Right lobe of liver (tissue), 4 donors: ENCODE data around the gene SHC3.

ENCODE experiments used
- CTCF ChIP-seq, 4 donors: fragments of 200-600 bp in 3 of 4; fragments of 450-650 bp in 1 of 4; IDR thresholded peaks; one replicate each; pipeline versions ENCODE4 v1.5.1 to v1.8.0; 2016 to 2022; ENCODE audit warnings: antibody characterized with exemption in 4 of 4, mild to moderate bottlenecking in 2 of 4
- POLR2A ChIP-seq: fragments of 450-650 bp; IDR thresholded peaks from one replicate; pipeline ENCODE4 v1.6.1; 2017; ENCODE audit warnings: antibody characterized with exemption, mild to moderate bottlenecking
- donor health status: DM: no; HTN: no; CAD: no.
- donor health status: DM: no; HTN: no; CAD: no.
- donor health status: DM: no; HTN: yes; CAD: no.

- TF ChIP-seq CTCF (IDR thresholded peaks at IDR 0.05) = no peak
- no peak for TF ChIP-seq POLR2A
These were observed 191.8 kb downstream of the SHC3 start for GRCh38 chr9:88986776-88987175.
